ENCODE measurements around the gene CORO2A.

The CORO2A gene

DNA sequence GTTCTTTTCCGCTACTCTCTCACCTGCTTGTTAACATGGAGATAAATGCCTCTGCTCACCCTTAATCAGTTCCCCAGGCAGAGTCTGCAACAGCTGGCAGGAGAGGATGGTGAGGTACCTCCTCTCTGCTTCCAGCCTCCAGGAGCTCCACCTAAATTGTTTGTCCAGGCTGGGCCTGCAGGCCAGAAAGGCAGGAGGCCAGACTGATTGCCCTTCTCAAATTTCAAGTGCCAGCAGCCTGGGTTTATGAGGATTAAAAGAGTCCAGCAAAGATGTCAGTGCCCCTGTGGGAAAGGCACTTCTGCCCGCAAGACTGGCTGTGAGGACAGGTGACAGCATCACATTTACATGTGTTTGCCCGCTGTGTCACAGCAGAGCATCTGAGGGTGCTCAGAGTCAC, 19.8 kb downstream of the CORO2A start:
- DNase-seq (ENCODE audit: low read depth in 2 of 2), result no peak

DNA sequence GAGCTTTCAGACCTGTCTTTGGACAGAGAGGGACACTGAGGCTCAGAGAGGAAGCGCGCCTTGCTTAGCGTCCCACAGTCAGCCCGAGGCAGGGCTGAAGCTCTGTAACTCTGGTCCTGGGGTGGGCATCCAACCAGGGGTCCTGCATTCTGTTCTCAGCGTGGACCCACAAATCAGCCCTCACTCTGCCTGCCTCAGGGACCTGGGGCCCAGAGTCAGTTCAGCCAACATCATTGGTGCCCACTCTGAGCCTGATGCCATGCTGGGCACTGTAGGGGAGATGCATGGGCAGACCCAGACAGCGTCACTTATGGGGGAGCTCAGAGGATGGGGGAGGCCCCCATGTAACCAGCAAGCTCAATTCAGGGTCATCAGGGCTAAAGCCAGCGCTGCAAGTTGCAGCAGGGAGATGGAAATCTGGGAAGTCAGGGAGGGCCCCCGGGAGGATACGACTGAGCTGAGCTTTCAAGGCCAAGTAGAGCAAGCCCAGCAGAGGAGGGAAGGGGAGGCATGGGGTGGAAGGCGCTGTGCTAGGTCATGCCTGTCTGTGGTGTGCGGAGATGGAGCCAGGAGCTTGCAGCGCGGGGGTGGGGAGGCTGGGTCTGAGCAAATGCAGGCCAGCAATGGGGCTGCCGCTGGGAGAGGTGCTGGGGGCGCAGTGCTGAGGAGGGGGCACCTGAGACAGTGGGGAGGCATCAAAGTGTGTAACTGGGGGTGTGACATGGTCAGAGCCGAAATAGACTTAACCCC, 21.1 kb downstream of the CORO2A start:
- no peak for DNase-seq (ENCODE audit: low read depth in 2 of 2)

DNA sequence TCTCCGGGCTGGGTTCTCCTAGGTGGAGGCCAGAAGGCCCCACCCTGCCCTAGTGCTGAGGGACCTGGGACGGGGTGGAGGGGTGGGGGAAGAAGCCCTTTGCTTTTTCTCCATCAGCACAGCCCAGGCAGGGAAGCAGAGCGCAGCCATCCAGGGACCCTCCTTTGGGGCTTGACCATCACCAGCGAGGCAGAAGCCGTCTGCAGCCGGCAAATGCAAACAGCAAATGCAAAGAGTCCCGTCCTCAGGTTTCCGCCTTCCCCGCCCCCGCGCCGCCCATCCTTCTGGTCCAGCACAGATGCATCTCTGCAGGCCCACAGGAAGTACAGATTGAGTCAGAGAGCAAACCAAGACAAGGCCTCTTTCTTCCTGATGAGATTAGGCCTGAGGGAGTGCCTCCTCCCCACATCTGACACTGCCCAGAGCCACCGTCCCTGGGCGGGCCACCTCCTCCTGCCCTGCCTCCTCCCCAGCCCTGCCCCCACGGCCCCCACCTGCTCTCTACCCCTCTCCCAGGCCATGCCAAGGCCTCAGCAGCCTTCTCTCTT, 23.4 kb downstream of the CORO2A start:
- peak in 1 of 2 donors; percentile 41 for DNase-seq (ENCODE audit: low read depth in 2 of 2)

DNA sequence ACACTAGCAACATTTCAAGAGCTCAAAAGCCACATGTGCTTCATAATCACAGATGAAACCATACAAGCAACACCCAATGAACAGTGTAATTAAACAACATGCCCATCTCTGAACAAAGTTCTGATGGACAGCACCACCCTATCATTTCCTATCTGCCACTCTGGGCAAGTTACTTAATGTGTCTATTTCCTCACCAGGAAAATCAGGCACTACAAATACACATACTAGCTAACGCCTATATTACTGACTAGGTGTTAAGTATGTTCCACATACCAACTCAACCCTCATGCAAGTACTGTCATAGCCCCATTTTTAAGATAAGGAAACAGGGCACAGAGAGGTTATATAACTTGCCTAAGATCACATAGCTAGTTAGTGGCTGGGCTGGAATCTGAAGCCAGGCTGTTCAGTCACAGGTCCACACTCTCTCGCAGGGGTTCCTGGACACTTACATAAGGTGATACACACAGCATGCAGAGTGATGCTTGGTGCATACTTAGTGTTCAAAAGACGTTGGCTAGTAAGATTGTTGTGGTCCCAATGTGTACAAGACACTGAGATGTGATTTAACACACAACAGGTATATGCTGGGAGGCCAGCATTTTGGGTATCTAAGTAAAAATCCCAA, 24.2 kb downstream of the CORO2A start:
- DNase-seq (ENCODE audit: low read depth in 2 of 2), result no peak

DNA sequence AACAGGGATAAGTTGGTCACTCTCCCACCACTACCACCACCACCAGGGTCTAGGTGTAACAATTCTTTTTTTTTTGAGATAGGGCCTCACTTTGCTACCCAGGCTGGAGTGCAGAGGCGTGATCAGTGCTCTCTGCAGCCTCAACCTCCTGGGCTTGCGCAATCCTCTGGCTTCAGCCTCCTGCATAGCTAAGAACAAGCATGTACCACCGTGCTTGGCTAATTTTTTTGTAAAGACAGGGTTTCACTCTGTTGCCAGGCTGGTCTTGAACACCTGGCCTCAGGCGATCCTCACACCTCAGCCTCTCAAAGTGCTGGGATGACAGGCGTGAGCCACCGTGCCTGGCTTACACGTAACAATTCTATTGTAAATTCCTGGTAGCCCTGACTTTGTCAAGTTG, 27.5 kb downstream of the CORO2A start:
- no peak for DNase-seq (ENCODE audit: low read depth in 2 of 2)

DNA sequence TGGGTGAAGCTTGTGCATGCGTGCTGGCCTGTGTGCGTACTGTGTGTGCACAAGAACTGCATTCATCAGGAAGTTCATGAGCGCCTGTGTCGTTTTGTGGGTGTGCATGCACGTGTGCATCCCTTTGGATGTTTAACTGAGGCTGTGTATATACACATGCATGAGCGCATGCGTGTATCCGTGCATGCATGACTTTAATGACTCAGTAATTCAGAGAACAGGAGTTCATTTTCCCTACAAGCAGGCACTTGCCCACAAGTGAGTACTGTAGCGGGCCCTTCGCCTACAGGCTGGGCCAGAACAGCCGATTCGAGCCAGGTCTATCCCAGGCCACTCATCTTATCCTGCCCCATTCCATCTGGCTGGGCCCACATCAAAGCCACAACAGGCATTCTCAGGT, 29.8 kb downstream of the CORO2A start:
- DNase-seq (ENCODE audit: low read depth in 2 of 2), result no peak

DNA sequence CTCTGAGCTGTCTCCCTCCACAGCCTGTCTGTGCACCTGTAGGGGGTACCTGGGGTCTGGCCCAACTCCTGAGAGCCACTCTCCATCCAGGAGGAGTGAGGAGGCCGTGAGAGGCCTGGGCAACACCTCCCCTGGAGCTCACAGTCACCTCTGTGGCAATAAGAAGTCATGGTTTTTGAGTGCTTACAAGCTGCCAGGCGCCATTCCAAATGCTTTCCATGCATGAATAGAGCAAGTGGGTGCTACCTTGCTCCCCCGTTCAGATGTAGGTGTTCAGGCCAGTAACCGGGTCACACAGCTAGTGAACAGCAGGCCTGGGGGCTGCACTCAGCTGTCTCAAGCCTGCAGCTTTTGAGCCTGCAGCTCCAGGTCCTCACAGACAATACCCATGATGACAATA, 30.6 kb downstream of the CORO2A start:
- DNase-seq (ENCODE audit: low read depth in 2 of 2), result no peak

DNA sequence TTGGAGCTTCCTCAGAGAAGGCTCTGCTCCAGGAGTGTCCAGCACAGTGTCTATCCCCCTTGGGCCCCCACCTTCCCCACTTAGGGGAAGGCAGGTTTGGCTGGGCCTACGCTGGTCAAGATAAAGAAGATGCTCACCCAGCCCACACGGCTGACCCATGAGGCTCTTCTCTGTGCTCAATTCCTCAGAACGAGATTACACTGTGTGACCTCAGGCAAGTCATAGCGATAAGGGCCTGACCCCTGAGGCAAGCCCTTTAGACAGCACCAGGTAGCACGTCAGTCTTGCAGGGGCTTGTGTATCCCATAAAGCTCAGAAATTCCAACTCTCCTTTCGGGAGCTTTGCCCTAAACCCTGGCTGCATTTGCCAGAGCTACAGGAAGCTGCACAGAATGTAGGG, 32.6 kb downstream of the CORO2A start:
- no peak for DNase-seq (ENCODE audit: low read depth in 2 of 2)

DNA sequence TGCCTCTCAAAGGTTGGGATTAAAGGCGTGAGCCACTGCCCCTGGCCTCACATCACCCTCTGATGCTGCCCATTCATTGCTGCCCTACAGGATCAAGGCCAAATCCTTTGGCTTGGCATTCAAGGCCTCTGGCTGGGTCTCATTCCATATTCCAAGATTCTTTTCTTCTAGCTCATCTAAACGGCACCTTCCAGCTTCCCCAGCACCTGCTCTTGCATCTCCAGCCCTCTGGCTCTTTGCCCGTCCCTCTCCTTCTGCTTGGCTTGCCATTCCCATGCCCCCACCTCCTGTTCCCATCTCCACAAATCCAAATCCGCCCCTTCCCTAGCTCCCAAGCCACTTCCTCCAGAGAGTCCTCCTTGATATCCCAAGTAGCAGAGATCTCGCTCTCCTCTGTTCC, 33.1 kb downstream of the CORO2A start:
- no peak for DNase-seq (ENCODE audit: low read depth in 2 of 2)

DNA sequence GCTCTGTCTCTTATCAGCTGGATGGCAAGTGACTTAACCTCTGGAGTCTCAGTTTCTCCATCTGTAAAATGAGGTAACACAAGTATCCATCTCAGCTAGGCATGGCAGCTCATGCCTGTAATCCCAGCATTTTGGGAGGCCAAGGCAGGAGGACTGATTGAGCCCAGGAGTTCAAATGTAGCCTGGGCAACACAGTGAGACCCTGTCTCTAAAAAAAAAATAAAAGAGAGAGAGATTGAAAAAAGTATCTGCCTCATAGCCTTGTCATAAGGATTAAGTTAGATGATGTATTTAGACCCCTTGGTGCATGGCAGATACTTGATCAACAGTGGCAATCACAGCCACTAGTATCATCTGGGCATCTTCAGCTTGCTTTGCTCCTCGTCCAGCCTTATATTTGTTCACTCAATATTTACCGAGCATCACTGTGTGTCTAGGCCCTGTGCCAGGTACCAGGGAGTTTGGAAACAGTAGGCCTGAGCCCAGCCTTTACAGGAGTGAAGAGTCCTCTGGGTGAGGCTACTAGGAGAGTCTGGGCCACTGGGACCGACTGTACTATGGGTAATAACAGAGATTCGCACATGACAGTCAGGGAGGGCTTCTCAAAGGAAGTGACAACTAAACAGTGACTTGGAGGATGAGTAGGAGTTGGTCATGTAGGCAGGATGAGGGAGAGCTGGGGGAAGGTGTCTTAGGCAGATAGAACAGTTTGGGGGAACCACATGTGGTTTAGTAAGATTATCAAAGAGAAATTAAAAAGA, 34.2 kb downstream of the CORO2A start:
- no peak for DNase-seq (ENCODE audit: low read depth in 2 of 2)

DNA sequence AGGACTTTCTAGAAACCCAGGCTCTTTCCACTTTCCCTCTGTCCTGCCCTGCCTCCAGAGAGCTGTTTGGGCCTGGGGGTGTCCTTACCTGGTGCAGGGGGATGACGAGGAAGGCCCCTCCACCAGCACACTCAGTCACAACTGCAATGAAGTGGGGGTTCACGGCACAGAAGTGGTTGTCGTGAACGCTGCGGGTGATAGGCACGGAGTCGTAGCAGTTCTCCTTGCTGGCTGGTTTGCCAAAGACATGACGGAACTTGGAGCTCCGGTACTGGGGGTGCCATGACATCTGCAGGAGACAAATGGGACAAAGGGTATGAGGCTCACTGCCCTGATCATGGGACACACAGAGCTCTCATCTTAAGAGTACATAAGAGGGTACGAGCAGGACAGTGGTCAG, 35.1 kb downstream of the CORO2A start:
- DNase-seq (ENCODE audit: low read depth in 2 of 2), result no peak

DNA sequence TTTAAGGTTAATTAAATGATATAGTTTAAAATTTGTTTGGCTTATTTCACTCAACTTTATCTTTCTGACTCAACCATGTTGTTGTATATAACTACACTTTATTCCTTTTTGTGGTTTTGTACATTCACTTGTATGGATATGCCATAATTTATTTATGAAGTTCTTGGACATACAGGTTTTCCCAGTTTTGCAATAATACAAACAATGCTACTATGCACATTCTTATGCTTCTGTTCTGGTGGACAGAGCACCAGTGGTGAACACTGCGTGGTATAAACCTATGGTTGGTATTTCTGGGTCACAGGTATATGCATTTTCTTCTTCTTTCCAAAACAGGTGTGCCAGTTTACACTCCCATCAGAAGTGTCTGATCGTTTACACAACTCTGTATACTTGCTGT, 37.8 kb downstream of the CORO2A start:
- DNase-seq (ENCODE audit: low read depth in 2 of 2), result no peak

DNA sequence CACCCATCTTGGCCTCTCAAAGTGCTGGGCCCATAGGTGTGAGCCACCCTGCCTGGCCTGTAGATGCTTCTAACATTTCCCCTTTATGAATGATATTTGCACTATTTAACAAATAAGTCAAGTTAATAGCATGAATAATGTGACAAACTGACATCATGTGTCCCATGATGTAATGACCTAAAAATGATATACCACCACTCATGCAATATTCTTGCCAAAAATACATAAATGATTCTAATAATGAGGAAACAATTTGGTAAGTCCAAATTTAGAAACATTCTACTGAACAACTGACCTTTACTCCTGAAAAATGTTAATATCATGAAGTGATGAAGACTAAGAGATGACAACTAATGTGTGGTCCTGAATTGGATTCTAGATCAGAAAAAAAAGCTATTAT, 39.9 kb downstream of the CORO2A start:
- DNase-seq (ENCODE audit: low read depth in 2 of 2), result no peak

DNA sequence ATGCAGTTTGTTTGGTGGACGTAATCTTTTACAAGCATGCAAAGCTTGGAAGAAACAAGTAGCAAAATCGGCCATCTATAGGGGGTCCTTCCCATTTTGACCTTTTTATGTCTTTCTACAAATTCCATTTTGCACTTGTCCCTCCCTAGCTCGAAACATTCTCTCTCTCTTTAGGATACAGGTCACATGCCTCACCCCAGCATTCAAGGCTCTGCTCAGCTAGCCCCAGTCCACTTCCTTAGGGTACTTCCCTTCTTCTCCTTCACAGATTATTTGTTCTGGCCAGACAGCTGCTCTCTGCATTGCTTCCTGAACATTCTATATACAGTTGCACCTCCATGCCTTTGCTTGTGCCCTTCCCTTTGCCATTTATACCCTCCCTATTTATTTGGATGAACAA, 41.7 kb downstream of the CORO2A start:
- DNase-seq (ENCODE audit: low read depth in 2 of 2), result no peak

DNA sequence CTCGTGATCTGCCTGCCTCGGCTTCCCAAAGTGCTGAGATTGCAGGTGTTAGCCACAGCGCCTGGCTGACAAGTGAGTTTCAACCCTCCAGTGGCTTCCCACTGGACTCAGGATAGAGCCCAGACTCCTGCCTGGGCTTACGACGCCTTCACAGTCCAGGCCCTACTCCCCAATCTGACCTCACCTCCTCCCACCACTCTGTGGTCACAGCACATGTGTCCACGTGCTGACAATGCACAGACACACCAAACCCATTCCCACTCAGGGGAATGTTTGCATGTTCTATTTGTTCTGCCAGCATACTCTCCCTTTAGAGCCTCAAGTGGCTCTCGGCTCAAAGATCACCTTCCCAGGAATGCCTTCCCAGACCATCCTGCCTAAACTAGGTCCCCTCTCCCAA, 42.3 kb downstream of the CORO2A start:
- DNase-seq (ENCODE audit: low read depth in 2 of 2), result no peak

DNA sequence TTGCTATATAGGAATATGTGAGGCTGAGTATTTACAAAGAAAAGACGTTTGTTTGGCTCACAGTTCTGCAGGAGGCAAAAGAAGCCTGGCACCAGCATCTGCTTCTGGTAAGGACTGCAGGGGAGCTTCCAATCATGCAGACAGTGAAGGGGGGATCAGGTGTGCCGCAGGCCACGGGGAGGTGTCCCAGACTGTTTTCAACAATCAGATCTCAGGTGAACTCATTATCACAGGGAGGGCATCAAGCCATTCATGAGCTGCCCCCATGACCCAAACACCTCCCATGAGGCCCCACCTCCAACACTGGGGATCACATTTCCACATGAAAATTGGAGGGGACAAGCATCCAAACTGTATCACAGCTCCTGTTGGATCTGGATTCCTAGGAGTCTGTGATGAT, 43.0 kb downstream of the CORO2A start:
- no peak for DNase-seq (ENCODE audit: low read depth in 2 of 2)

DNA sequence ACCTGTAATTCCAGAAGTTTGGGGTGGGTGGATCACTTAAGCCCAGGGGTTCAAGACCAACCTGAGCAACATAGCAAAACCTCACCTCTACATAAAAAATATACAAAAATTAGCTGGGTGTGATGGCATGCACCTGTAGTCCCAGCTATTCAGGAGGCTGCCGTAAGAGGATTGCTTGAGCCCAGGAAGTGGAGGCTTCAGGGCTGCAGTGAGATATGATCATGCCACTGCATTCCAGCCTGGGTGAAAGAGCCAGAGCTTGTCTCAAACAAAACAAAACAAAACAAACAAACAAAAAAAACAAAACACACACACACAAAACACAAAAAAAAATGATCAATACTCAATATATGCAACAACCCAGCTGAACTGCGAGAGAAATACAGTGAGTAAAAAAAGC, 44.0 kb downstream of the CORO2A start:
- no peak for DNase-seq (ENCODE audit: low read depth in 2 of 2)

DNA sequence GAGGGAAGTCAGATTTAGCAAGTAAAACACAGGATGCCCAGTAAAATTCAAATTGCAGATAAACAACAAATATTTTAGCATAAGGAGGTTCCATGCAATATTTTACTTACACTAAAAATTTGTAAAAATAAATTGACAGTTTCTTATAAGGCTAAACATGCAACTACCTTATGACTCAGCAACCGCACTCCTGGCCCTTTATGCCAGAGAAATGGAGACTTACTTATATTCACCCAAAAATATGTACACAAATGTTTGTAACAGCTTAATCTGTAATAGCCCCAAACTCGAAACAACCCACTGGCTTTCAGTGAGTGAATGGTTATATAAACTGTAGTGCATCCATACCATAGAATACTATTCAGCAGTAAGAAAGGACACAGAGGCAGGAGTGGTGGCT, 44.9 kb downstream of the CORO2A start:
- no peak for DNase-seq (ENCODE audit: low read depth in 2 of 2)

DNA sequence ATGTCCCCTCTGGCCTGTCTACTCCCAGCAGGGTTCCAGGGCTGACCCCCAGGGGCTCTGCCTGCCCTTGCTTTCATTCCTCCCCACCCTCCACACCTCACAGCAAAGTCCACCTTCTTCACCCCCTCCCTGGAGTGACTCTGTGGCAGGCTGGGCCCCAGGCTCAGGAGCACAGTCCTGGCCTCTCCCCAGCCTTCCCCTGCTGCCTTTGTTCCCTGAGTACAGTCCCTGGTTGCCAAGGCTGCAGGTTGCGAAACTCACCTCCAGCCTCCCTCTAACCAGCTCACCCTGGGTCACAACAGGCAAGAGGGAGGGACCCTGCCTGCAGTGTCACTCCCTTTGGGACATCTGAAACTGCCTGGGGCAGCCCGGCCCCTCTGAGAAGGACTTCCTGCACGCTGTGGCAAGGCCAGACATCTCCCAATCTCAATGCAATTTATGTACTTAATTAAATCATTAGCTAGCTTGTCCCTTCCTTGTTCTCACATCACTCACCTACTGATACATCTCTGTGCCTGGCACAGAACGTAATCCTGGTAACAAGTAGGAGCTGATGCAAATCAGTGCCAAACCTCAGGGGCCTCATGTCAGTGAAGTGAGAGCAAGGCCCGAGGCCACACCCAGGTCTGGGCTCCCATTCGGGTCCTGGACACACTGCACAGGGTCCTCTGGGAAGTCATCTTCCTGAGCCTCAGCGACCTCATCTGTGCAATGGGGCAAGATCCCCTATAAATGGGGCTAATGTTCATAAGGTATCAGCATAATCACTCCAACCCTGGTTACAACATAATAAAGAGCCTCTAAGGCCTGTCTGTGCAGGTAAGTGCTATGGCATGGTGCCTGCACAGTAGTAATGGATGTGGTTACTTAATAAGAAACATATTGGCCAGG, 46.1 kb downstream of the CORO2A start:
- no peak for DNase-seq (ENCODE audit: low read depth in 2 of 2)

DNA sequence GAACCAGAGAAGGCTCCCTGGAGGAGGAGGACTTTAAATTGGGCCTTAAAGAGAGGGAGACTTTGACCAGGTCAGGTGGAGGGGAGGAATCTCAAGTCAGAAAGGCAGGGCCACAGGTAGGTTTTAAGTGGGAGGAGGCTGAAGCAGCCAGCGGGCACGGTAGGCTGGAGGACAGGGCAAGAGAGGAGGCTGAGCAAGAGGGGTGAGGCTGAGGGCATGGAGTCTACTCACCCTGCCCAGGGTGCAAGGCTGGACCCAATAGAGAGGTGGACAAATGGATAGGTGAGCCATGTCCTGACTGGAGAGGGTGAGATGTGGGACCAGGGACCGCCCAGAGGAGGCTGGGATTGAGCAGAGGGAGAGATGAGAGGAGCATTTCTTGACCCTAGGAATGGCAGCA, 47.8 kb downstream of the CORO2A start:
- no peak for DNase-seq (ENCODE audit: low read depth in 2 of 2)

DNA sequence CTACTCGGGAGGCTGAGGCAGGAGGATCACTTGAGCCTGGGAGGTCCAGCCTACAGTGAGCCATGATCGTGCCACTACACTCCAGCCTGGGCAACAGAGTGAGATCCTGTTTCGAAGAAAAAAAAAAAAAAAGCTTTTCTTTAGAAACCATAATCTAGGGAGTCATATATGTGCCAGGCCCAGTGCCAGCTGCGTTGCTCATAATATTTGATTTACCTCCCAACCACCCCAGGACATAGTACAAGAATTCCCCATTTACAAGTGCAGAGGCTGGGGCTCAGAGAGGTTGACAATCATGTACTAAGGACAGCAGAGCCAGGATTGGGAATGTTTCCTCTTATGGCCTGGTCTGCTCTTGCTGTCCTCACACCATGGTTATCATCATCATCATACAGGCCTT, 48.4 kb downstream of the CORO2A start:
- DNase-seq (ENCODE audit: low read depth in 2 of 2), result no peak
